ENCODE measurements around the gene PLEKHG3. TPM values are rescaled to one million over a fixed set of nuclear protein-coding genes. Genes with fewer than 3 reads are reported as not detected.

PLEKHG3 gene
- total and polyA plus RNA-seq, 2 of the 13 experiments (the other 11 are each of a cell fraction or from before 2014, with no cell fraction given): 7.1 to 9.8 TPM

GRCh38 chr14:64704143-64704742 is at the start of gene PLEKHG3 (continued):
- TF ChIP-seq SALL2 (CRISPR knock-in tag; IDR thresholded peaks at IDR 0.05): peak; percentile 65; the same call in 1 of the 2 replicates
- TF ChIP-seq MTA1 (CRISPR knock-in tag; IDR thresholded peaks at IDR 0.05; ENCODE audit: borderline replicate concordance): 0 out of 2 replicates have a peak, but pooled peaks have one; percentile 58
- TF ChIP-seq SNAPC4 (CRISPR knock-in tag; IDR thresholded peaks at IDR 0.05): no peak
- TF ChIP-seq PHB2 (IDR thresholded peaks at IDR 0.05; ENCODE audit: partially characterized antibody): no peak
- TF ChIP-seq ONECUT2 (CRISPR knock-in tag; IDR thresholded peaks at IDR 0.05): peak; percentile 44; the same call in 1 of the 2 replicates
- TF ChIP-seq, protein P1, sequence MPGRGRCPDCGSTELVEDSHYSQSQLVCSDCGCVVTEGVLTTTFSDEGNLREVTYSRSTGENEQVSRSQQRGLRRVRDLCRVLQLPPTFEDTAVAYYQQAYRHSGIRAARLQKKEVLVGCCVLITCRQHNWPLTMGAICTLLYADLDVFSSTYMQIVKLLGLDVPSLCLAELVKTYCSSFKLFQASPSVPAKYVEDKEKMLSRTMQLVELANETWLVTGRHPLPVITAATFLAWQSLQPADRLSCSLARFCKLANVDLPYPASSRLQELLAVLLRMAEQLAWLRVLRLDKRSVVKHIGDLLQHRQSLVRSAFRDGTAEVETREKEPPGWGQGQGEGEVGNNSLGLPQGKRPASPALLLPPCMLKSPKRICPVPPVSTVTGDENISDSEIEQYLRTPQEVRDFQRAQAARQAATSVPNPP (CRISPR knock-in tag; IDR thresholded peaks at IDR 0.05): no peak
- TF ChIP-seq ZBTB44 (CRISPR knock-in tag; IDR thresholded peaks at IDR 0.05): no peak
- TF ChIP-seq GPBP1L1 (CRISPR knock-in tag; IDR thresholded peaks at IDR 0.05): no peak
- peak; percentile 64; the same call in 1 of the 2 replicates for TF ChIP-seq TGIF2 (CRISPR knock-in tag; IDR thresholded peaks at IDR 0.05)
- TF ChIP-seq ZNF274 (CRISPR knock-in tag; IDR thresholded peaks at IDR 0.05): no peak
- TF ChIP-seq PAWR (CRISPR knock-in tag; IDR thresholded peaks at IDR 0.05; ENCODE audit: borderline replicate concordance): no peak
- TF ChIP-seq GLI4 (CRISPR knock-in tag; IDR thresholded peaks at IDR 0.05; ENCODE audit: borderline replicate concordance): no peak
- TF ChIP-seq BORCS8-MEF2B (CRISPR knock-in tag; IDR thresholded peaks at IDR 0.05): peak; percentile 21; the same call in 1 of the 2 replicates
- no peak for TF ChIP-seq HMG20B (CRISPR knock-in tag; conservative IDR thresholded peaks at IDR 0.05)
- no peak for TF ChIP-seq ZKSCAN5 (CRISPR knock-in tag; IDR thresholded peaks at IDR 0.05)
- TF ChIP-seq TBP (CRISPR knock-in tag; IDR thresholded peaks at IDR 0.05): no peak
- TF ChIP-seq, protein P2, sequence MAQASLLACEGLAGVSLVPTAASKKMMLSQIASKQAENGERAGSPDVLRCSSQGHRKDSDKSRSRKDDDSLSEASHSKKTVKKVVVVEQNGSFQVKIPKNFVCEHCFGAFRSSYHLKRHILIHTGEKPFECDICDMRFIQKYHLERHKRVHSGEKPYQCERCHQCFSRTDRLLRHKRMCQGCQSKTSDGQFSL (CRISPR knock-in tag; IDR thresholded peaks at IDR 0.05): 0 out of 2 replicates have a peak, but pooled peaks have one; percentile 32
- no peak for TF ChIP-seq ZFAT (CRISPR knock-in tag; conservative IDR thresholded peaks at IDR 0.05)
- TF ChIP-seq NKX3-1 (CRISPR knock-in tag; IDR thresholded peaks at IDR 0.05): peak; percentile 20; the same call in 1 of the 2 replicates
- TF ChIP-seq GZF1 (CRISPR knock-in tag; IDR thresholded peaks at IDR 0.05): no peak
- no peak for TF ChIP-seq ZNF10 (CRISPR knock-in tag; IDR thresholded peaks at IDR 0.05; ENCODE audit: borderline replicate concordance, low read depth)
- no peak for TF ChIP-seq MTF1 (CRISPR knock-in tag; IDR thresholded peaks at IDR 0.05)
